Gastrocnemius medialis (tissue), 4 donors: ENCODE results near the gene HBS1L.

Experiments
- POLR2A ChIP-seq, 2 donors: fragments of 450-650 bp; IDR thresholded peaks; one replicate each; pipeline ENCODE4 v1.6.1; 2017; ENCODE audit warnings: antibody characterized with exemption in 2 of 2, mild to moderate bottlenecking in 2 of 2, moderate library complexity in 2 of 2
- TF ChIP-seq, protein P1 (sequence below), 5 experiments: fragments of 450-650 bp in 3 of 5; fragments of 200-600 bp in 2 of 5; sonication (generic) in 2 of 5; IDR thresholded peaks in 4 of 5; conservative IDR thresholded peaks in 1 of 5; 1 replicate in 4 of 5; 2 replicates in 1 of 5; pipeline ENCODE4 v1.5.1; 2016 to 2019; ENCODE audit warnings: antibody characterized with exemption in 5 of 5, mild to moderate bottlenecking in 3 of 5, moderate library complexity in 3 of 5

DNA sequence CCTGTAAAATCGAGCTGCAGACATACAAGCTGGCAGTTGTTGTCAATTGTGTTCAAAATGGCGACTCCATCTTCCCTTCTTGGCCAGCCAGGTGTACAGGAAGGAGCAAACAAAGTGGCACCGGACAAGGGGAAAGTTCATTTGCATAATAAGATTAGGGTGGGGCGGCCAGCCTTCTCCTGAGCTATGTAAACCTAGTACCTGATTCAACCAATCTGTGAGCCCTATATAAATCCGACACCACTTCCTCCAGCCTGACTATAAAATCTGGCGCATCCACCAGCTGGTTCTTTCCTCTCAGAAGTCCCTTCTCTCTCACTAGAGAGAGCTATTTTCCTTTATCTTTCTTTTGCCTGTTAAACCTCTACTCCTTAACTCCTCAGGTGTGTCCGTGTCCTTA lies 8.1 kb upstream of the HBS1L start:
- TF ChIP-seq, protein P1, sequence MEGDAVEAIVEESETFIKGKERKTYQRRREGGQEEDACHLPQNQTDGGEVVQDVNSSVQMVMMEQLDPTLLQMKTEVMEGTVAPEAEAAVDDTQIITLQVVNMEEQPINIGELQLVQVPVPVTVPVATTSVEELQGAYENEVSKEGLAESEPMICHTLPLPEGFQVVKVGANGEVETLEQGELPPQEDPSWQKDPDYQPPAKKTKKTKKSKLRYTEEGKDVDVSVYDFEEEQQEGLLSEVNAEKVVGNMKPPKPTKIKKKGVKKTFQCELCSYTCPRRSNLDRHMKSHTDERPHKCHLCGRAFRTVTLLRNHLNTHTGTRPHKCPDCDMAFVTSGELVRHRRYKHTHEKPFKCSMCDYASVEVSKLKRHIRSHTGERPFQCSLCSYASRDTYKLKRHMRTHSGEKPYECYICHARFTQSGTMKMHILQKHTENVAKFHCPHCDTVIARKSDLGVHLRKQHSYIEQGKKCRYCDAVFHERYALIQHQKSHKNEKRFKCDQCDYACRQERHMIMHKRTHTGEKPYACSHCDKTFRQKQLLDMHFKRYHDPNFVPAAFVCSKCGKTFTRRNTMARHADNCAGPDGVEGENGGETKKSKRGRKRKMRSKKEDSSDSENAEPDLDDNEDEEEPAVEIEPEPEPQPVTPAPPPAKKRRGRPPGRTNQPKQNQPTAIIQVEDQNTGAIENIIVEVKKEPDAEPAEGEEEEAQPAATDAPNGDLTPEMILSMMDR (IDR thresholded peaks at IDR 0.05 in 4 of 5, conservative IDR thresholded peaks at IDR 0.05 in 1 of 5): no peak
- no peak for TF ChIP-seq POLR2A (IDR thresholded peaks at IDR 0.05)
